HEK293 (cell line): ENCODE data around the gene SLC5A9.

ENCODE experiments used
- GLI2 ChIP-seq: fragments of 450-650 bp; formaldehyde crosslinking; IDR thresholded peaks from 2 replicates; pipeline ENCODE4; 2017; ENCODE audit warnings: missing biosample characterization, missing genetic modification characterization, low read depth, borderline replicate concordance
- KLF16 ChIP-seq: fragments of 450-650 bp; formaldehyde crosslinking; IDR thresholded peaks from 2 replicates; pipeline ENCODE4 v1.5.1; 2017; ENCODE audit warnings: missing biosample characterization, missing genetic modification characterization
- KLF9 ChIP-seq: fragments of 450-650 bp; formaldehyde crosslinking; IDR thresholded peaks from 2 replicates; pipeline ENCODE4 v1.5.1; 2016; ENCODE audit warnings: missing biosample characterization, missing genetic modification characterization, low read depth
- YY1 ChIP-seq: fragments of 450-650 bp; formaldehyde crosslinking; IDR thresholded peaks from 2 replicates; pipeline ENCODE4 v1.5.1; 2018; ENCODE audit warnings: missing biosample characterization, missing genetic modification characterization
- ZBTB7A ChIP-seq: fragments of 450-650 bp; formaldehyde crosslinking; IDR thresholded peaks from 2 replicates; pipeline ENCODE4 v1.5.1; 2016; ENCODE audit warnings: low read depth, missing biosample characterization, missing genetic modification characterization
- ZNF239 ChIP-seq: fragments of 450-650 bp; formaldehyde crosslinking; IDR thresholded peaks from 2 replicates; pipeline ENCODE4 v1.5.1; 2016; ENCODE audit warnings: missing biosample characterization, missing genetic modification characterization
- ZNF274 ChIP-seq, 2 experiments: fragments of 200-500 bp in 1 of 2; fragments of 450-650 bp in 1 of 2; sonication (Bioruptor generic) in 1 of 2; formaldehyde crosslinking in 1 of 2; IDR thresholded peaks; 2 replicates each; pipeline versions ENCODE4 v1.5.1 to v1.6.1; 2014 to 2016; ENCODE audit warnings: borderline replicate concordance in 1 of 2, inconsistent platforms in 1 of 2, low read length in 1 of 2, missing biosample characterization in 1 of 2, missing genetic modification characterization in 1 of 2
- ZNF335 ChIP-seq: fragments of 450-650 bp; formaldehyde crosslinking; conservative IDR thresholded peaks from 2 replicates; pipeline ENCODE4 v1.5.1; 2016; ENCODE audit warnings: missing biosample characterization, missing genetic modification characterization
- ZNF350 ChIP-seq: fragments of 450-650 bp; formaldehyde crosslinking; IDR thresholded peaks from 2 replicates; pipeline ENCODE4 v1.5.0; 2017; ENCODE audit warnings: missing biosample characterization, mild to moderate bottlenecking, missing genetic modification characterization
- TF ChIP-seq, protein P1 (sequence below): fragments of 450-650 bp; formaldehyde crosslinking; IDR thresholded peaks from 2 replicates; pipeline ENCODE4 v1.5.1; 2016; ENCODE audit warnings: missing biosample characterization, missing genetic modification characterization
- TF ChIP-seq, protein P2 (sequence below): fragments of 450-650 bp; formaldehyde crosslinking; IDR thresholded peaks from 2 replicates; pipeline ENCODE4 v1.5.1; 2016; ENCODE audit warnings: missing biosample characterization, missing genetic modification characterization
- TF ChIP-seq, protein P3 (sequence below): fragments of 450-650 bp; formaldehyde crosslinking; IDR thresholded peaks from 2 replicates; pipeline ENCODE4 v1.5.1; 2016; ENCODE audit warnings: missing biosample characterization, missing genetic modification characterization, low read depth
- TF ChIP-seq, protein P4 (sequence below): fragments of 450-650 bp; formaldehyde crosslinking; IDR thresholded peaks from 2 replicates; pipeline ENCODE4 v1.5.1; 2016; ENCODE audit warnings: missing biosample characterization, missing genetic modification characterization

DNA sequence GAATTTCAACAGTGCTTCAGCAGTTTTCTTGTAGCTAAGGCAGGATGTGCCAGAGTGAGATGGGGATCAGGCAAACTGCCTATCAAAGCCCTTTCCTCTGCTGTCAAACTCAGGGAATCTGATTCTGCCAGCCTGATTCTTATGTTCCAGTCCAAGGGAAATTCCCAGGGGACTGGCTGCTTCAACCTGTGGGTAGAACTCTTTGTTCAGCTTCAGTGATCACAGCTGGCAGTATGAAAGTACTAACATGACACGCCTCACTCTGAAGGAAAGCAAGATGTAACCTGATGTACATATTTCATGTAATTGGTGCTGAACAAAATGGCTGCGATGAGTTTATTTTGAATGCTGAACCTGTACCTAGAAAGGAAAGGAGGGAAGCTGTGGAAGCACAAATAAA lies 40.1 kb upstream of the SLC5A9 start:
- TF ChIP-seq, protein P1, sequence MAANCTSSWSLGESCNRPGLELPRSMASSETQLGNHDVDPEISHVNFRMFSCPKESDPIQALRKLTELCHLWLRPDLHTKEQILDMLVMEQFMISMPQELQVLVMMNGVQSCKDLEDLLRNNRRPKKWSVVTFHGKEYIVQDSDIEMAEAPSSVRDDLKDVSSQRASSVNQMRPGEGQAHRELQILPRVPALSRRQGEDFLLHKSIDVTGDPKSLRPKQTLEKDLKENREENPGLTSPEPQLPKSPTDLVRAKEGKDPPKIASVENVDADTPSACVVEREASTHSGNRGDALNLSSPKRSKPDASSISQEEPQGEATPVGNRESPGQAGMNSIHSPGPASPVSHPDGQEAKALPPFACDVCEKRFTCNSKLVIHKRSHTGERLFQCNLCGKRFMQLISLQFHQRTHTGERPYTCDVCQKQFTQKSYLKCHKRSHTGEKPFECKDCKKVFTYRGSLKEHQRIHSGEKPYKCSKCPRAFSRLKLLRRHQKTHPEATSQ (tag by site-specific recombination): no peak
- TF ChIP-seq YY1 (tag by site-specific recombination) (no peak), ZNF350 (tag by site-specific recombination) (no peak), ZBTB7A (no peak), GLI2 (tag by site-specific recombination) (no peak), ZNF274 (IDR thresholded peaks at IDR 0.05; ENCODE audit: low read length) (no peak), ZNF274 (tag by site-specific recombination; IDR thresholded peaks at IDR 0.05; ENCODE audit: borderline replicate concordance) (no peak), KLF16 (tag by site-specific recombination) (no peak), ZNF335 (no peak), KLF9 (tag by site-specific recombination) (no peak), ZNF239 (tag by site-specific recombination) (no peak)
- TF ChIP-seq, protein P2, sequence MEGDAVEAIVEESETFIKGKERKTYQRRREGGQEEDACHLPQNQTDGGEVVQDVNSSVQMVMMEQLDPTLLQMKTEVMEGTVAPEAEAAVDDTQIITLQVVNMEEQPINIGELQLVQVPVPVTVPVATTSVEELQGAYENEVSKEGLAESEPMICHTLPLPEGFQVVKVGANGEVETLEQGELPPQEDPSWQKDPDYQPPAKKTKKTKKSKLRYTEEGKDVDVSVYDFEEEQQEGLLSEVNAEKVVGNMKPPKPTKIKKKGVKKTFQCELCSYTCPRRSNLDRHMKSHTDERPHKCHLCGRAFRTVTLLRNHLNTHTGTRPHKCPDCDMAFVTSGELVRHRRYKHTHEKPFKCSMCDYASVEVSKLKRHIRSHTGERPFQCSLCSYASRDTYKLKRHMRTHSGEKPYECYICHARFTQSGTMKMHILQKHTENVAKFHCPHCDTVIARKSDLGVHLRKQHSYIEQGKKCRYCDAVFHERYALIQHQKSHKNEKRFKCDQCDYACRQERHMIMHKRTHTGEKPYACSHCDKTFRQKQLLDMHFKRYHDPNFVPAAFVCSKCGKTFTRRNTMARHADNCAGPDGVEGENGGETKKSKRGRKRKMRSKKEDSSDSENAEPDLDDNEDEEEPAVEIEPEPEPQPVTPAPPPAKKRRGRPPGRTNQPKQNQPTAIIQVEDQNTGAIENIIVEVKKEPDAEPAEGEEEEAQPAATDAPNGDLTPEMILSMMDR (tag by site-specific recombination): no peak
- TF ChIP-seq, protein P3, sequence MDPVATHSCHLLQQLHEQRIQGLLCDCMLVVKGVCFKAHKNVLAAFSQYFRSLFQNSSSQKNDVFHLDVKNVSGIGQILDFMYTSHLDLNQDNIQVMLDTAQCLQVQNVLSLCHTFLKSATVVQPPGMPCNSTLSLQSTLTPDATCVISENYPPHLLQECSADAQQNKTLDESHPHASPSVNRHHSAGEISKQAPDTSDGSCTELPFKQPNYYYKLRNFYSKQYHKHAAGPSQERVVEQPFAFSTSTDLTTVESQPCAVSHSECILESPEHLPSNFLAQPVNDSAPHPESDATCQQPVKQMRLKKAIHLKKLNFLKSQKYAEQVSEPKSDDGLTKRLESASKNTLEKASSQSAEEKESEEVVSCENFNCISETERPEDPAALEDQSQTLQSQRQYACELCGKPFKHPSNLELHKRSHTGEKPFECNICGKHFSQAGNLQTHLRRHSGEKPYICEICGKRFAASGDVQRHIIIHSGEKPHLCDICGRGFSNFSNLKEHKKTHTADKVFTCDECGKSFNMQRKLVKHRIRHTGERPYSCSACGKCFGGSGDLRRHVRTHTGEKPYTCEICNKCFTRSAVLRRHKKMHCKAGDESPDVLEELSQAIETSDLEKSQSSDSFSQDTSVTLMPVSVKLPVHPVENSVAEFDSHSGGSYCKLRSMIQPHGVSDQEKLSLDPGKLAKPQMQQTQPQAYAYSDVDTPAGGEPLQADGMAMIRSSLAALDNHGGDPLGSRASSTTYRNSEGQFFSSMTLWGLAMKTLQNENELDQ (tag by site-specific recombination): no peak
- TF ChIP-seq, protein P4, sequence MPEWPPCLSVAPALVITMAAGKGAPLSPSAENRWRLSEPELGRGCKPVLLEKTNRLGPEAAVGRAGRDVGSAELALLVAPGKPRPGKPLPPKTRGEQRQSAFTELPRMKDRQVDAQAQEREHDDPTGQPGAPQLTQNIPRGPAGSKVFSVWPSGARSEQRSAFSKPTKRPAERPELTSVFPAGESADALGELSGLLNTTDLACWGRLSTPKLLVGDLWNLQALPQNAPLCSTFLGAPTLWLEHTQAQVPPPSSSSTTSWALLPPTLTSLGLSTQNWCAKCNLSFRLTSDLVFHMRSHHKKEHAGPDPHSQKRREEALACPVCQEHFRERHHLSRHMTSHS (tag by site-specific recombination): no peak
